Osteocyte (in vitro differentiated cells): ENCODE results near the gene CFAP44. TPM values are rescaled to one million over a fixed set of nuclear protein-coding genes. Genes with fewer than 3 reads are reported as not detected.

ENCODE experiments used
- DNase-seq: peaks from one replicate; pipeline ENCODE4 v3.0.0; 2021; ENCODE audit warnings: mixed read lengths; ENCODE audit not compliant: unreplicated experiment; ENCODE audit errors: extremely low spot score
- H3K27ac Mint-ChIP-seq: one replicate; pipeline ENCODE4 v1.8.0; 2021; ENCODE audit warnings: mild to moderate bottlenecking, mixed read lengths; ENCODE audit not compliant: unreplicated experiment
- H3K27me3 Mint-ChIP-seq: one replicate; pipeline ENCODE4 v1.8.0; 2021; ENCODE audit warnings: mixed read lengths; ENCODE audit not compliant: unreplicated experiment
- H3K36me3 Mint-ChIP-seq: one replicate; pipeline ENCODE4 v1.8.0; 2021; ENCODE audit warnings: mixed read lengths; ENCODE audit not compliant: unreplicated experiment
- H3K4me1 Mint-ChIP-seq: one replicate; pipeline ENCODE4 v1.8.0; 2021; ENCODE audit warnings: mixed read lengths; ENCODE audit not compliant: unreplicated experiment
- H3K4me3 Mint-ChIP-seq: one replicate; pipeline ENCODE4 v1.8.0; 2021; ENCODE audit warnings: mild to moderate bottlenecking, moderate library complexity, mixed read lengths; ENCODE audit not compliant: unreplicated experiment
- H3K9me3 Mint-ChIP-seq: one replicate; pipeline ENCODE4 v1.8.0; 2021; ENCODE audit warnings: mixed read lengths; ENCODE audit not compliant: unreplicated experiment
- total RNA-seq: library from RNA; stranded (reverse); gene quantifications from 2 replicates; pipeline ENCODE4 v1.2.1, GENCODE V29; 2021
- TF ChIP-seq, protein P1 (sequence below): fragments of 200-600 bp; sonication (generic); IDR thresholded peaks from 2 replicates; pipeline ENCODE4 v1.5.0; 2021; ENCODE audit warnings: antibody characterized with exemption, mild to moderate bottlenecking, moderate library complexity

The CFAP44 gene
- total RNA-seq, 1 donor from 2014 or later = 7.4 TPM

- TF ChIP-seq, protein P1, sequence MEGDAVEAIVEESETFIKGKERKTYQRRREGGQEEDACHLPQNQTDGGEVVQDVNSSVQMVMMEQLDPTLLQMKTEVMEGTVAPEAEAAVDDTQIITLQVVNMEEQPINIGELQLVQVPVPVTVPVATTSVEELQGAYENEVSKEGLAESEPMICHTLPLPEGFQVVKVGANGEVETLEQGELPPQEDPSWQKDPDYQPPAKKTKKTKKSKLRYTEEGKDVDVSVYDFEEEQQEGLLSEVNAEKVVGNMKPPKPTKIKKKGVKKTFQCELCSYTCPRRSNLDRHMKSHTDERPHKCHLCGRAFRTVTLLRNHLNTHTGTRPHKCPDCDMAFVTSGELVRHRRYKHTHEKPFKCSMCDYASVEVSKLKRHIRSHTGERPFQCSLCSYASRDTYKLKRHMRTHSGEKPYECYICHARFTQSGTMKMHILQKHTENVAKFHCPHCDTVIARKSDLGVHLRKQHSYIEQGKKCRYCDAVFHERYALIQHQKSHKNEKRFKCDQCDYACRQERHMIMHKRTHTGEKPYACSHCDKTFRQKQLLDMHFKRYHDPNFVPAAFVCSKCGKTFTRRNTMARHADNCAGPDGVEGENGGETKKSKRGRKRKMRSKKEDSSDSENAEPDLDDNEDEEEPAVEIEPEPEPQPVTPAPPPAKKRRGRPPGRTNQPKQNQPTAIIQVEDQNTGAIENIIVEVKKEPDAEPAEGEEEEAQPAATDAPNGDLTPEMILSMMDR = no peak
- Mint-ChIP-seq H3K4me3 (no peak overlapping the region), H3K9me3 (no peaks in the 10 kb centered on the region), H3K36me3 (peaks cover 34% of the 10 kb centered on the region), H3K27ac (no peak overlapping the region), H3K27me3 (no peaks in the 10 kb centered on the region), H3K4me1 (no peaks in the 10 kb centered on the region)
- DNase-seq = no peak
These were observed 14.2 kb upstream of the CFAP44 start for GRCh38 chr3:113455446-113455845.

DNA sequence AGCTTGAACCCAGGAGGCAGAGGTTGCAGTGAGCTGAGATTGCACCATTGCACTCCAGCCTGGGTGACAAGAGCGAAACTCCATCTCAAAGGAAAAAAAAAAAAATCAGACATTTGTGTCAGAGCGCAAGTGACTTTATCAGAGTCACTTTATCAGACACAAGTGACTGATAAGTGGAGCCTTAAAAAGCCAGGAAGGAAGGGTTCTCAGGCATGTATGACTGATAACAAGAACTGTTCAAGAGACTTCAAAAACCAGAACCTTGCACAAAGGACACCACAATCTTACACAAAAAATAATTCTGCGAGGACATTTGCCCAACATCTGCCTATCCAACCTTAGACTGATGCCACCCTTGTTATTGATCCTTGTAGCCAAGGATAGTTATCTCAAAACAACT is 13.3 kb upstream of the CFAP44 start:
- Mint-ChIP-seq H3K27ac (no peak overlapping the region), H3K4me3 (no peak overlapping the region), H3K36me3 (peaks cover 29% of the 10 kb centered on the region), H3K27me3 (no peaks in the 10 kb centered on the region), H3K4me1 (no peaks in the 10 kb centered on the region), H3K9me3 (no peaks in the 10 kb centered on the region)
- DNase-seq = no peak
- TF ChIP-seq, protein P1 = no peak

GRCh38 chr3:113454057-113454456 is 12.8 kb upstream of the CFAP44 start:
- TF ChIP-seq, protein P1 = no peak
- peaks cover 26% of the 10 kb centered on the region for H3K36me3 Mint-ChIP-seq
- no peaks in the 10 kb centered on the region for H3K27me3 Mint-ChIP-seq

GRCh38 chr3:113450911-113451310 is 9.6 kb upstream of the CFAP44 start:
- DNase-seq = no peak
- Mint-ChIP-seq H3K9me3 (no peaks in the 10 kb centered on the region), H3K4me1 (no peaks in the 10 kb centered on the region), H3K4me3 (no peak overlapping the region), H3K36me3 (peaks cover 19% of the 10 kb centered on the region), H3K27ac (no peak overlapping the region), H3K27me3 (no peaks in the 10 kb centered on the region)
- TF ChIP-seq, protein P1 = no peak

More at GRCh38 chr3:113454057-113454456, 12.8 kb upstream of the CFAP44 start:
- Mint-ChIP-seq H3K4me1 (no peaks in the 10 kb centered on the region), H3K4me3 (no peak overlapping the region), H3K27ac (no peak overlapping the region), H3K9me3 (no peaks in the 10 kb centered on the region)
- no peak for DNase-seq

DNA sequence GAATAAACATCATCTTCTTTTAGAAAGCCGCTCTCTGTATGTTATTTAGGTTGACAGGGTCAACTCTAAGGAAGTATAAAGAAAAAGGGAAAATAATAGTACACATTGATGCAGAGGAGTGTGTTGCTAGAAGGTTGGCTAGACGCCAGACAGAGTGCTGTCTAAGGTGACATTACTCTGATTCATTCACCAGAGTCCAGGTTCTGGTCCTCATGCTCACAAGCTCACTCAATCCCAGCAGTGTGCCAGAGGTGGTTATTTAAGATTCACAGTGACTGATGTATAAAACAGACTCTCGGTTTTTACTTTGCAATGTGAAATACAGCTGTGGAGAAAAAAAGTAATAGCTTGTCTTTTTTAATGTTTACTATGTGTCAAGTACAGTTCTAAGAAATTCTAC is 1.7 kb downstream of the CFAP44 start:
- TF ChIP-seq, protein P1 = no peak
- Mint-ChIP-seq H3K9me3 (no peaks in the 10 kb centered on the region), H3K4me1 (peaks cover 8% of the 10 kb centered on the region), H3K4me3 (no peak overlapping the region), H3K36me3 (peaks cover 4% of the 10 kb centered on the region), H3K27ac (no peak overlapping the region), H3K27me3 (no peaks in the 10 kb centered on the region)
- DNase-seq = no peak
